ENCODE data around the gene LARP4.
A peak's percentile ranks its signal among the peaks of the same experiment; 100 is the strongest.
"Not testable (repeated sequence)": the region's sequence is repeated elsewhere in the genome, so short reads cannot be mapped to it uniquely, and the experiment has no call there.

LARP4 gene

GRCh38 chr12:50400104-50400637 is 514 bp upstream of the LARP4 start:
- DNase-seq (ENCODE audit: extremely low spot score, insufficient read length, low read depth) (no peak), FAIRE-seq (no peak)

DNA sequence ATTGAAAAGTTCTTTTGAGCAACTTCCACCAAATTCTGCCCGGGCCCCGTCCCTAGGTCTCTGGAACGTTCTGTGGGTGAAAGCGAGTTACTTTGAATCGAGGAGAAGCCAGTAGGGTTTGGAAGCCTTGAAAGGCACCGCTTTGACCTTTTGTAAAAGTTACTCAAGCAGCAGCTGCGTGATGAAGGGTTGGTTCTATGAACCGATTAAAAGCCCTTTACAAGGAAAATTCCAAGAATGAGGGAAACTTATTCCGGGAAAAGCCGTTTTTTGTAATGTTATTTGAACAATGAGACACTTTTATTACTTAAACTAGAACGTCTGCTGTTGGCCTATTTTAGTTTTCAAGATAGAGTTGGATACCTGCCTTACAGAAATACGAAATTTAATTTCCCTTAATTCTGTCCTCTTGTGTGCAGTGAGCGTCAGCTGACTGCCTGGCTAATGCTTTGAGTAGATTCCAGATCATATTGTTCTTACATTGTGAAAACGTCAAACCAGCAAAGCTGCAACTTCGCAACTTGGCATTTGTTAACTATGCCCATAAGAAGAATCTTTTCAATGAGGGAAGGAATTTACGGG is 906 bp downstream of the LARP4 start:
- DNase-seq (ENCODE audit: extremely low spot score, insufficient read length, low read depth), result no peak
- no peak for FAIRE-seq

DNA sequence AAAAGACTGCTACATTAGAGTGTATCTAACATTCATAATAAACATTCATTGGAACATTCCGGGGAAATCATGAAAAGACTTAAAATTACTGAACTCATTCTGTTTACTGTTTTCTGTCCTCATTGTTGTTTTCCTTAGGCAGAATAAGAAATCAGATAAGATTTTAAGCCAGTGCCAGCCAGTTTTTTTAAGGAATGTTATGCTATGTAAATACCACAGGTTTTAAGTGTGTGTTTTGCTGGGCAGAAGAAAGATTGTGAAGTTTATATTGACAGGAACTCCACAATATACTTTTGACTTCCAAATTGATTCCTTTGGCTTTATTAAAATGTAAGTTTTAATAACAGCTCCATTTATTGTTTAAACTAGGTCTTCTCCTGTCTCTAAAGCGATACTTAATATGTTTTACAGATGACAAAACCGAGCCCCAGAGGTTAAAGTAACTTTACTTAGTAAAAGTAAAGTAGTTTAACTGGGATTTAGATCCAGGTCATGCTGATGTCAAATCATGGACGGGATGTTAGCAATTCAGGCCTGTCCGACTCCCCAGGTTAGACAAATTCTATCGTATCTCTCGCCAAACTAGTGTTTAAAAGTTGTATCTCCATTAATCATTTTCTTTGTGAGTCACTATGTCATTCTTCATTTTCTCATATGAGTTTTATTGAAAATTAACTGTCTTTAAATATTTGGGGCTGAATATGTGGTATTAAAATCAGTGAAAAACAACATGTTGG is 1.7 kb downstream of the LARP4 start:
- no peak for FAIRE-seq

DNA sequence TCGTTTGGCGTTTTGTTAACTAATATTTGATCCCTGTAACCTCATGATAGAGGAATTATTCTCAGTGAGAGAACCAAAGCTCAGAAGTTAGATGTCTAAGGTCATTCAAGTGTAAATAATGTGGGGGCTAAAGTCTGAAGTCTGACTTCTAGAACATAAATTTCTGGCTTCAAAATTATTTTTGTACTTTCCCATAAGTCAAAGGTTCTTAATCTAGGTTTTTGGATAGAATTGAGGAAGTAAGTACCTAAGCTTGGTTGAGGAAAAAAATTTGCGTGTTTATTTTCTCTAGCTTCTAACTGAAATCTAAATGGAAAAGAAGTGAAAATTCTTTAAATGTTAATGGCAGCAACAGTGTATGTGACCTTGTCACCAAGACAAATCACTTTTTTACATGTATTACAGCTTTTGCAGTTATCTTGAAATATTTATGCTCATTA is 2.3 kb downstream of the LARP4 start:
- DNase-seq (ENCODE audit: extremely low spot score, insufficient read length, low read depth), result no peak
- FAIRE-seq, result no peak

More for the DNA sequence above, 1.7 kb downstream of the LARP4 start:
- DNase-seq (ENCODE audit: extremely low spot score, insufficient read length, low read depth), result no peak

DNA sequence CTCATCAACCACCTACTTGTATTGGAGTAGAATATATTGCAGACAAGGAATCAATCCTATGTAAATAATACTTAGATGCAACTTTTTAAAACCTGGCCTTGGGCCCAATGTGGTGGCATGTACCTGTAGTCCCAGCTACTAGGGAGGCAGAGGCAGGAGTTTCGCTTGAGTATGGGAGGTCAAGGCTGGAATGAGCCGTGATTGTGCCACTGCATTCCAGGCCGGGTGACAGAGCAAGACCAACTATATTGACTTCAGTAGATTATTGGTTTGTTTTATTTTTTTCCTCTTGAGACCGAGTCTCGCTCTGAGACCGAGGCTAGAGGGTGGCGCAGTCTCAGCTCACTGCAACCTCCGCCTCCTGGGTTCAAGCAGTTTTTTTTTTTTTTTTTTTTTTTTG is 3.6 kb downstream of the LARP4 start:
- DNase-seq (ENCODE audit: extremely low spot score, insufficient read length, low read depth), result no peak
- no peak for FAIRE-seq

DNA sequence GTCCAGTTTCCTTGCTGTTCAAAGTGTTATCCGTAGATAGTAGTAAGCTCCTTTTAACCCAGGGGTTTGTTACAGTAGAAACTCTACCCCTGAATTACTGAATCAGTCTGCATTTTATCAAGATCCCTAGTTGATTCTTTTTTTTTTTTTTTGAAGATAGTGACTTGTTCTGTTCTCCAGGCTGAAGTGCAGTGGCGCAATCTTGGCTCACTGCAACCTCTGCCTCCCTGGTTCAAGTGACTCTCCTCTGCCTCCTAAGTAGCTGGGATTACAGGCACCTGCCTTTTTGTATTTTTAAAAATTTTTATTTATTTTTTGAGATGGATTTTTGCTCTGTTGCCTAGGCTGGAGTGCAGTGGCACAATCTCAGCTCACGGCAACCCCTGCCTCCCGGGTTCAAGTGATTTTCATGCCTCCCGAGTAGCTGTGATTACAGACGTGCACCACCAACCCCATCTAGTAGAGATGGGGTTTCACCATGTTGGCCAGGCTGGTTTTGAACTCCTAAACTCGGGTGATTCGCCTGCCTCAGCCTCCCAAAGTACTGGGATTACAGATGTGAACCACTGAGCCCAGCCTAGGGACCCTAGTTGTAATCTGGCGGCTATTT is 10.5 kb downstream of the LARP4 start:
- FAIRE-seq (no peak), DNase-seq (ENCODE audit: extremely low spot score, insufficient read length, low read depth) (no peak)

DNA sequence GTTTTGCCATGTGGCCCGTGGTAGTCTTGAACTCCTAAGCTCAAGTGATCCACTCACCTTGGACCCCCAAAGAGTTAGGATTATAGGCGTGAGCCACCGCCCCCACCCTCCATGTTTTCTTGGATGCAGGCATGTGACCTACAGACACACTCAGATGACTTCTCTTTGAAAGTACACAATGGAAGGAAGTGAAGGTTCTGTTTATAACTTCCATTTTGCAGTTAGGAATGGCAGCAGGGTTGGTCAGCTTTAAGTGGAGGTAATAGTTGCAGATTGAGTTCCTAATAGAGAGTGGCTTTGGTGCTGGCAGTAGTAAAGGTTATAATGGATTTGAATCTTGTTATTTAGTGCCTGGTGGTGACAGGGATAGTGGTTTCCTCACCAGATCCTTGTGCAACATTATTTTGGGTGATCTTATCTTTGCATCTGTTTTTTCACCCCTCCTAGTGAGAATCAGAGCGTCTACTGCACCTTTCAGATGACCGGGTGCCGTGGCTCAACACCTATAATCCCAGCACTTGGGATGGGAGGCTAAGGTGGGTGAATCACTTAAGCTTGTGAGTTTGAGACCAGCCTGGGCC is 15.3 kb downstream of the LARP4 start:
- DNase-seq (ENCODE audit: extremely low spot score, insufficient read length, low read depth), result no peak
- FAIRE-seq, result no peak

- DNase-seq (ENCODE audit: extremely low spot score, insufficient read length, low read depth) (no peak), FAIRE-seq (no peak)
These were observed 18.6 kb downstream of the LARP4 start for GRCh38 chr12:50419112-50419909.

GRCh38 chr12:50422855-50423254 is 22.2 kb downstream of the LARP4 start:
- DNase-seq (ENCODE audit: extremely low spot score, insufficient read length, low read depth); FAIRE-seq: not testable (repeated sequence)

- FAIRE-seq; DNase-seq (ENCODE audit: extremely low spot score, insufficient read length, low read depth): not testable (repeated sequence)
These were observed 22.7 kb downstream of the LARP4 start for GRCh38 chr12:50423342-50423741.

- FAIRE-seq (no peak), DNase-seq (ENCODE audit: extremely low spot score, insufficient read length, low read depth) (no peak)
These were observed 25.0 kb downstream of the LARP4 start for GRCh38 chr12:50425589-50426258.

DNA sequence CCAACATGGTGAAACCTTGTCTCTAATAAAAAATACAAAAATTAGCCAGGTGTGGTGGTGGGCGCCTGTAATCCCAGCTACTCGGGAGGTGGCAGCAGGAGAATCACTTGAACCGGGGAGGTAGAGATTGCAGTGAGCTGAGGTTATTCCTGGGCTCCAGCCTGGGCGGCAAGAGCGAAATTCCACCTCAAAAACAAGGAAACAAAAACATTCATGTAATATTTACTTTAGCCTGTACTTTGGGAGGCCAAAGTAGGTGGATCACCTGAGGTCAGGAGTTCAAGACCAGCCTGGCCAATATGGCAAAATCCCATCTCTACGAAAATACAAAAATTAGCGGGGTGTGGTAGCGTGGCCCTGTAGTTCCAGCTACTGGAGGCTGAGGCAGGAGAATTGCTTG is 31.0 kb downstream of the LARP4 start:
- not testable (repeated sequence) for DNase-seq (ENCODE audit: extremely low spot score, insufficient read length, low read depth); FAIRE-seq

GRCh38 chr12:50440288-50440687 is 39.6 kb downstream of the LARP4 start:
- DNase-seq (ENCODE audit: extremely low spot score, insufficient read length, low read depth) (no peak), FAIRE-seq (no peak)

- no peak for DNase-seq (ENCODE audit: extremely low spot score, insufficient read length, low read depth)
- no peak for FAIRE-seq
These were observed 41.1 kb downstream of the LARP4 start for GRCh38 chr12:50441763-50442162.

- DNase-seq (ENCODE audit: extremely low spot score, insufficient read length, low read depth) (no peak), FAIRE-seq (no peak)
These were observed 41.7 kb downstream of the LARP4 start for GRCh38 chr12:50442178-50442908.

GRCh38 chr12:50449671-50450070 is 49.0 kb downstream of the LARP4 start:
- not testable (repeated sequence) for FAIRE-seq; DNase-seq (ENCODE audit: extremely low spot score, insufficient read length, low read depth)

DNA sequence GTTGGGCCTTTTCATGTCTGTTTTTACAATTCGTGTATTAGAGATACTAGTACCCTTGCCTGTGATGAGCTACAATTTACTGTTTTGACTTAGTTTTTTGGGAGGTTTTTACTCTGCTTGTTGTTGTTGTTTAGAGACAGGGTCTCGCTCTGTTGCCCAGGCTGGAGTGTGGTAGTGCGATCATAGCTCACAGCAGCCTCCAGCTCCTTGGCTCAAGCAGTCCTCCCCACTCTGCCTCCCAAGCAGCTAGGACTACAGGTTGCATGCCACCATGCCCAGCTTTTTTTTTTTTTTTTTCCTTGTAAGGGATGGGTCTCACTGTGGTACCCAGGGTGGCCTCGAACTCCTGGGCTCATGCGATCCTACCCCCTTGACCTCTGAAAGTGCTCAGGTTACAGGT is 52.1 kb downstream of the LARP4 start:
- DNase-seq (ENCODE audit: extremely low spot score, insufficient read length, low read depth), result no peak
- no peak for FAIRE-seq

GRCh38 chr12:50453872-50454271 is 53.2 kb downstream of the LARP4 start:
- FAIRE-seq, result peak; percentile 15

GRCh38 chr12:50458606-50459005 is 57.9 kb downstream of the LARP4 start:
- DNase-seq (ENCODE audit: extremely low spot score, insufficient read length, low read depth) (no peak), FAIRE-seq (no peak)

More at GRCh38 chr12:50453872-50454271, 53.2 kb downstream of the LARP4 start:
- DNase-seq (ENCODE audit: extremely low spot score, insufficient read length, low read depth), result no peak

Measured in GM18507 (cell line).